Effector CD8-positive, alpha-beta T cell (primary cell): ENCODE results near the gene TOR1B.
"Not testable (repeated sequence)": the region's sequence is repeated elsewhere in the genome, so short reads cannot be mapped to it uniquely, and the experiment has no call there.

ENCODE experiments used
- DNase-seq: peaks from one replicate; lab custom pipeline; 2025; lab: John Stamatoyannopoulos, UW

TOR1B gene

DNA sequence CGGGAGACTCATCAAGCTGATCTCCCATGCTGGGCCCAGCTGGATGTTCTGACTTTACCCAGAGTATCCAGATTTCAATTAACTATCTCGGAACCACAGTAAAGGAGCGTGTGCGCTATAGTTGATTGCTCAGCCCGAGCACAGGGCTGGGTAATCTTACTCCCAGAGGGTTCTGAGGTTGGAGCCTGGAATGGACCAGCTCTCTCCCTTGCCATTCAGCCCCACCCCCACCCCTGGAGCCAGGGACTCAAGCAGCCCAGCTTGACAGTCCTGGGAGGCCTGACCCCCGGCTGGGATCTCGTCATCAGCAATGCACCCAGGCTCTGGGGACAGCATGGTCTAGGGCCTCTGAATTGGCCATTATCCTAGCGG lies 26.4 kb upstream of the TOR1B start:
- DNase-seq = no peak

DNA sequence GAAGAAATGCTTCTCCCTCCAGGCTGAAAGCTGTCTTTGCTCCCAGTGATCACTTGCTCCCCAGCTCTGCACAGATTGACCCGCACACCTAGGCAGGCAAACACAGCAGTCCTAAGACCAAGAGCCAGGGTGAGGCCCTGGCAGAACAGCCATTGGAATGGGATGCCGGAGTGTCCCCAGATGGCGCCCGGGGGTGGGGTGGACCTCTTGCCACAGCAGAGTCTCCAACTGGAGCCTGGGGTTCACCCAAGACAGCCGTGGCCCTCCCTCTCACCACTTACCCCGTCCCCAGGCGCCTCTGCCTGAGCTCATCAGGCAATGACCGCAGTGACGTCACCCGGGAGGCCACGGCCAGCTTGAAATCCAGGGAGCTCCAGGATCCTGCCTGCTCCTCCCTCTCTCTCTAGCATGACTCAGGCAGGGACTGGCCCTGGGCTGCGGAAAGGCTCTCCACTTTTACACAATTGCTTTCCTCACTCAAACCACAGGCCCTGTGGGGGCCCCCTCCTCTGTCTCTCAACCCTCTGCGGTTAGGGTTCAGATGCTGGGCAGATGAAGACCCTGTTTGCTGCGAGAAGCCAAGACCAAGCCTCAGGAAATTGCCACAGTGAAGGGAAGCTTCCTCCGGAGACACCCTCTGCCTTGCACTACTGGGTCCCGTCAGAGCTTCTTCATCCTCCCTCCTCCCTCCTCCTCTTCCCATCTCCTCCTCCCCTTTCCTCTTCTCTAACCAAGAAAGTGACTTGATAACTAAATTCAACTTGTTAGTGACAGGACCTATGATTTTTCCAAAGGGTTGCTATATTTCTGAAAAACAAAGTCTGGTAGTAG lies 25.8 kb upstream of the TOR1B start:
- no peak for DNase-seq

DNA sequence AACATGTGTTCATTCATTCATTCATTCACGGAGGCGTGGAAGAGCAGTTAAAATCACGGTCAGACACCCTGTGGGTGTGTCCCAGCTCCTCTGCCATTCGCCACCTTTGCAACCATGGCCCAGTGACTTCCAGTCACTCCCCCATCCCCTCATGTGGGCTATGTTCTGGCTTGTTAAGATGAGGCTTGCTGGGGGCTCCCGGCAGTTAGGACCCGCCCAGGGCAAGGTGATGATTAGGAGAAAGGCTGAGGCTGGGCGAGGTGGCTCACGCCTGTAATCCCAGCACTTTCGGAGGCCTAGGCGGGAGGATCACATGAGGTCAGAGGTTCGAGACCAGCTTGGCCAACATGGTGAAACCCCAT lies 25.2 kb upstream of the TOR1B start:
- no peak for DNase-seq

DNA sequence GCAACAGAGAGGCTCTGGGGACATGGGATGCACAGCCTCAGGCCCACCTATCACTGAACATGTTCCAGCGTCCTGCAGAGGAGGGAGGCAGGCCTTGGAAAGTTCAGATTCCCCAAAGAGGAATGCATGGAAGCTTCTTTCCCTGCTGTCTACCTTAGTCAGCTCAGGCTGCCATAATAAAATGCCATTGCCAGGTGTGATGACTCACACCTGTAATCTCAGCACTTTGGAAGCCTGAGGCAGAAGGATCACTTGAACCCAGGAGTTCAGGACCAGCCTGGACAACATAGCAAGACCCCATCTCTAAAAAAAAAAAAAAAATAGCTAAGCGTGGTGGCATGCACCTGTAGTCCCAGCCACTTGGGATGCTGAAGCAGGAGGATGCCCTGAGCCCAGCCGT lies 24.5 kb upstream of the TOR1B start:
- no peak for DNase-seq

DNA sequence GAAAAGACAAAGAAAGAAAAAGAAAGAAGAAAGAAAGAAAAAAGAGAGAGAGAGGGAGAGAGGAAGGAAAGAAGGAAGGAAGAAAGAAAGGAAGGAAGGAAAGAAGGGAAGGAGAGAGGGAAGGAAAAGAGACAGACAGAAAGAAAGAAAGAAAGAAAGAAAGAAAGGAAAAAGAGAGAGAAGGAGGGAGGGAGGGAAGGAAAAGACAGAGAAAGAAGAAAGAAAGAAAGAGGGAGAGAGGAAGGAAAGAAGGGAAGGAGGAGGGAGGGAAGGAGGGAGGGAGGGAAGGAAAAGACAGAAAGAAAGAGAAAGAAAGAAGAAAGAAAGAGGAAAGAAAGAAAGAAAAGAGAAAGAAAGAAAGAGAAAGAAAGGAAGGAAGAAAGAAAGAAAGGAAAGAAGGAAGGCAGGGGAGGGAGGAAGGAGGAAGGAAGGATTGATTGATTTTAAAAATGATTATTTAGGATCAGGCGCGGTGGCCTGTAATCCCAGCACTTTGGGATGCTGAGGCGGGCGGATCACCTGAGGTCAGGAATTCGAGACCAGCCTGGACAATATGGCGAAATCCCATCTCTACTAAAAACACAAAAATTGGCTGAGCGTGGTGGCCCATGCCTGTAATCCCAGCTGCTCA lies 23.3 kb upstream of the TOR1B start:
- no peak for DNase-seq

DNA sequence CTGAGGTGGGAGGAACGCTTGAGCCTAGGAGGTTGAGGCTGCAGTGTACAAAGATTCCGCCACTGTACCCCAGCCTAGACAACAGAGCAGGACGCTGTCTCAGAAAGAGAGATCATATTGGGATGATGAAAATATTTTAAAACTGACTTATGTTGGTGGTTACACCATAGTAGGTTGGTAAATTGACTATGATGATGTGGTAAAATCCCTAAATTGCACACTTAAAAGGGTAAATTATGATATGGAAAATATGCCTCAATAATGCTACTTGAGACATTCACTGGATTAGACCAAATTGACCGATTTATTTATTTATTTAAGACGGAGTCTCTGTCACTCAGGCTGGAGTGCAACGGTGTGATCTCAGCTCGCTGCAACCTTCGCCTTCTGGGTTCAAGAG lies 21.9 kb upstream of the TOR1B start:
- DNase-seq = no peak

DNA sequence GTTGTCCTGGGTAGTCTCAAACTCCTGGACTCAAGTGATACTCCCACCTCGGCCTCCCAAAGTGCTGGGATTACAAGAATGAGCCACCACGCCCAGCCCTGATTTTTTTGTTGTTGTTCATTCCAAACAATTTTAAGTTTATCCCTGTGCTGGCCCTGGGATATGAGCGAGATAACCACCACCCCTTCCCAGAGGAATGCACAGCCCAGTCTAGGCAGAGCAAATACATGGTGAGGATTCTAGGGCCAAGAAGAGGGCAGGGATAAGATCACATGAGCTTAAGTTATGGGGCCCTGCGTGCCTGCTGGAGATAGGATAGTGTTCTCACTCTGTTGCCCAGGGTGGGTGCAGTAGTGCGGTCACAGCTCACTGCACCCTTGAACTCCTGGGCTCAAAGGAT lies 21.0 kb upstream of the TOR1B start:
- no peak for DNase-seq

DNA sequence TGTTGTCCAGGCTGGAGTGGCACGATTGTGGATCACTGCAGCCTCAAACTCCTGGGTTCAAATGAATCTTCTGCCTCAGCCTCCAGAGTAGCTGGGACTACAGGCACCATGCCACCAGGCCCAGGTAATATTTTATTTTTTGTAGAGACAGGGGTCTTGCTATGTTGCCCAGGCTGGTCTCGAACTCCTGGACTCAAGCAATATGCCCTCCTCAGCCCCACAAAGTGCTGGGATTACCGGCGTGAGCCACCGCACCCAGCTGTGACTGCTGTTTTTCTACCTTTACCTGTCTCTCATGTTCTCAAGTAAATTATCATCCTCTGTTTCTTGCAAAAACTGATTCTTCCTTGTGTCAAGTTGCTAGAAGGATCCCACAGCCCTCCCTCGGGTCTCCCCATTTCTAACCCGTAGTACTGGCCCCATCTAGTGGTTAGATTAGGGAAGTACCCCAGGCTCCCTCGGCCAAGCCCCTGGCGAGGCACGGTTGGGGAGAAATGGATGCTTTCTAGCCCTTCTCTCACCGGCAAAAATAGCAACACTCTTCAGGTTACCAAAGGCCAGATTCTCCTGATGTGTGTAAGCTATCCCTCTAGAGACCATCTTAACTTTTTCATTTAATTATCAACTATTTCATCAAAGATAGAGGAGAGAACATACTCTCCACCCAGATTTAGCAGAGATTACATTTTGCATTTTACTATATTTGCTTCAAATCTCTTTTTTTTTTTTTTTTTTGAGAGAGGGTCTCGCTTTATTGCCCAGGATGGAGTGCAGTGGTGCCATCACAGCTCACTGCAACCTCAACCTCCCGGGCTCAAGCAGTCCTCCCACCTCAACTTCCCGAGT lies 19.2 kb upstream of the TOR1B start:
- peak; percentile 58 for DNase-seq

DNA sequence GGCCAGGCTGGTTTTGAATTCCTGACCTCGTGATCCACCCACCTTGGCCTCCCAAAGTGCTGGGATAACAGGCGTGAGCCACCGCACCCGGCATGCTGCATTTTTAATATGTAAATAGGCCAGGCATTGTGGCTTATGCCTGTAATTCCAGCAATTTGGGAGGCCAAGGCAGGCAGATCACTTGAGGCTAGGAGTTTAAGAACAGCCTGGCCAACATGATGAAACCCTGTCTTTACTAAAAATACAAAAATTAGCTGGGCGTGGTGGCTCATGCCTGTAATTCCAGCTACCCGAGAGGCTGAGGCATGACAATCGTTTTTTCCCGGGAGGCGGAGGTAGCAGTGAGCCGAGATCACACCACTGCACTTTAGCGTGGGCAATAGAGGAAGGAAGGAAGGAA lies 18.0 kb upstream of the TOR1B start:
- DNase-seq = not testable (repeated sequence)

DNA sequence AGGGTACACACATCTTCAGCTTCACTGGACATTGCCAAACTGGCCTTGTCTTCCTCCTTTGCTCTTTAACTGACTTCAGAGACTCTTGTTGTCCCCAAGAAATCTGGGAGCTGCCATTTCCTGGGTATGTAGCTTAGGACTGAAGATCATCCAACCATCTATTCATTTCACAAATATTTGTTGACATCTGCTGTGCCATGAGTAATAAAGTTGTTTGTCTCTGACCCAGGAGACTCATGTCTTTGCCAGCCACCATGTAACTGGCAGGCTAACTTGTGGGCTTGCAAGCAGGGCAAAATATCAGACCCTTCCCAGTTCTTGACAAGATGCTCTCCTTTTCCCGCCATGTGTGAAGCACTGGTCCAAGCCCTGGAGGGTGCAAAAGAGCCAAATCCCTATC lies 17.1 kb upstream of the TOR1B start:
- no peak for DNase-seq

DNA sequence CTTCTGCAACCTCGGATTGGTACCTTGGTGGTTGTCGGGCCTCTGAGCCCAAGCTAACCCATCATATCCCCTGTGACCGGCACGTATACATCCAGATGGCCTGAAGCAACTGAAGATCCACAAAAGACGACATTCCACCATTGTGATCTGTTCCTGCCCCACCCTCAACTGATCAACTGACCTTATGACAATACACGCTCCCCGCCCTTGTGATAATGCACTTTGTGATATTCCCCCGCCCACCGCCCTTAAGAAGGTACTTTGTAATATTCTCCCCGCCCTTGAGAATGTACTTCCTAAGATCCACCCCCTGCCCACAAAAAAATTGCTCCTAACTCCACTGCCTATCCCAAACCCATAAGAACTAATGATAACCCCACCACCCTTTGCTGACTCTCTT lies 16.5 kb upstream of the TOR1B start:
- DNase-seq = no peak

DNA sequence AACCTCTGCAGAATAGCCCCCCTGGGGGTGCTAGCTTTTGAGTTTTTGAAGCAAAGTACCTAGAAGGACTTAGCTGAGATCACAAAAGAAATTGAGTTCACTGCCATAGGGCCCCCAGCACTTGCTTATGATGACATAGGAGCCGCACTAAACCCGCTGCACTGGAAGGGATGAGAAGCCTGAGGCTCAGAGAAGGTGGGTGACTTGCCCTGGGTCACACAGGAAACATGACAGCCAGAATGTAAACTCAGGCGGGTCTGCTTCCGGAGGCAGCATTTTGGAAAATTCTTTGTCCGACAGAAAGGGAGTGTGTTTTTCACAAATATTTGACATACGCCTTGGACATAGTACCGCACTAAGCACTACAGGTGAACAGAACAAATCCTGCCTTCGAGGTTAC lies 8.4 kb upstream of the TOR1B start:
- no peak for DNase-seq

DNA sequence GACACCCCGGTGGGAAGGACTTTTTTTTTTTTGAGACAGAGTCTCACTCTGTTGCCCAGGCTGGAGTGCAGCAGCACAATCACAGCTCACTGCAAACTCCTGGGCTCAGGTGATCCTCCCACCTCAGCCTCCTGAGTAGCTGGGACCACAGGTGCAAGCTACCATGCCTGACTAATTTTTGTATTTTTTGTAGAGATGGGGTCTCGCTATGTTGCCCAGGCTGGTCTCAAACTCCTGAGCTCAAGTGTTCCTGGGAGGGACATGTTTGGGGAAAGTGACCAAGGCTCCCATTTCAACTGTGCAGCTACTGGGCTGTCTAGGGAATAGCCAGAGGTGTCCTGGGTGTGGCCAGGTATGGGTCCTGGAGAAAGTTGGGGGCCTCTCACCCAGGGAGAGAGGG lies 7.0 kb upstream of the TOR1B start:
- DNase-seq = not testable (repeated sequence)

DNA sequence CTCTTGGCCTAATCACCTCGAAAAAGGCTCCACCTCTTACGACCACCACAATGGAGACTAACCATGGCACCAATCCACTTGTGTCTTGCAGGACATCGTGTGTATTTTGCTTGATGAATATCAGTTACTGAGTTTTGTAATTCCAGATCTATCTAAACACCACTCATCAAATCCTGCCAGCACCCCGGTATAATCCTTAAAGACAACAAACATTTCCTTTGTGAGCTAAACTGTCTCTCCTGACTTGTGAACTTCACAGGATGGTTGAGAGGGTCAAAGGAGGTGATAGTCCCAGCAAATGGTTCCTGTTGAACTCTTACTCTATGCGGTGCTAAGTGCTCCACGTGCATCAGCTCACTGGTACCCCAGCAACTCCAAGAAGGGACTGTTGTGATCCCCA lies 4.0 kb upstream of the TOR1B start:
- no peak for DNase-seq

DNA sequence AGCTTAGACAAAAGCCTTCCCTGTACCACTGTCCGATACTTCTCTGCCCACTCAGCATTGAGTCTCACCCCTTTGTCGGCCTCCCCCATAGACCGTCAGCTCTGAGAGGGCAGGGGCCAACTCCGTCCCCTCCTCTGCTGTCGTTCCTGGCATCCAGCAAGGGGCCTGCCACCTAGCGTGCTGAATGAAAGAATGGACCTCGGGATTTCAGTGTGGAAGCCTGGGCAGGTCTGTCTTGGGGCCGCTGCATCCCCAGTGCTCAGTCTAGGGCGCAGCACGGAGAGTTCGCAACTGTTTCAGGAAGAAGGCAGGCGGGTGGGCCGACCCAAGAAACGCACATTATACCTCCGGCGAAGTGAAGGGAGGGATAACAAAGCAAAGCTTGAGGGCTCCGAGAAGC lies 1.5 kb upstream of the TOR1B start:
- no peak for DNase-seq

DNA sequence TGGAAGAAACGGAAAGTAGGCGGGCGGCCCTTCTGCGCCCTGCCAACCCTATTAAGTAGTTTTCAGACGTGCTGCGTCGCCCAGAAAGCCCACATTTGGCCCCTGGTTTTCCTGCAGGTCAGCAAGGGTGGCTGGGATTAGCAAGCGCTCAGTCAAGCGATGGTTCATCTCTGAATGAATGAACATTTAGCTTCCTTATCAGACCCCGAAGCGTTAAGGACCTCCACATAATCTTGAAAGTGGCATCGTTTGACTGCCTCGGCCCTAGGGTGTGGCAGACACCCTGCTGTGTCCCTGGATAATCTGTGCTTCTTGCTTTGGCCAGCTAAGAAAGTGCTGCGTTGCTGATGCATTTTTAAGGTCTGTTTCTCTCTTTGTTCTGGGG lies 684 bp downstream of the TOR1B start:
- no peak for DNase-seq

DNA sequence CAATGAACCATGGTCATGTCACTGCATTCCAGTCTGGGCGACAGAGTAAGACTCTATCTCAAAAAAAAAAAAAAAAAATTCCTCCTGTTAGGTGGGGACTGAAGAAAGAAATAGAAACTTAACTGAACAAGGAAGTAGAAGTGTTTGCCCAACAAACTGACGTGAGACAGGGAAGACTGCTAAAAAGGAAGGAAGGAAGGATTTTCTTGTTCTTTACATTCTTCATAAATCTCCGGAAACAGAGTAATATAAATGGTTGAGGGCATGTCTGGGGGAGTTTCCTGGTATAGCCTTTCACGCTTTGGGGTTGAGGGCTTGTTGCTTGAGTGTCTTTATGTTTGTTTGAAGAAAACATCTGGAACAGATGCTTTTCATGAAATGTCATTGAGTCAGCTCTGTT lies 3.1 kb downstream of the TOR1B start:
- DNase-seq = no peak

DNA sequence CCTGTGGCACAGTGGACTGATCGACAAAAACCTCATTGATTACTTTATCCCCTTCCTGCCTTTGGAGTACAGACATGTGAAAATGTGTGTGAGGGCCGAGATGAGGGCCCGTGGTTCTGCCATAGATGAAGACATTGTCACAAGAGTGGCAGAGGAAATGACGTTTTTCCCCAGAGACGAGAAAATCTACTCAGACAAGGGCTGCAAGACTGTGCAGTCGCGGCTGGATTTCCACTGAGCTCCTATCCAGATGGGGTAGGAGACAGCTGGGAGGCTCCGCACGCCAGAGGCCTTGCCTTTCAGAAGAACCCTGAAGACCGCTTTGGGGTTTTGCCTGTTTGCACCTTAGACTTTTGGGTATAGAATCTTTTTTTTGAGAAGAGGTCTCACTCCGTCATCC lies 6.4 kb downstream of the TOR1B start:
- DNase-seq = no peak

DNA sequence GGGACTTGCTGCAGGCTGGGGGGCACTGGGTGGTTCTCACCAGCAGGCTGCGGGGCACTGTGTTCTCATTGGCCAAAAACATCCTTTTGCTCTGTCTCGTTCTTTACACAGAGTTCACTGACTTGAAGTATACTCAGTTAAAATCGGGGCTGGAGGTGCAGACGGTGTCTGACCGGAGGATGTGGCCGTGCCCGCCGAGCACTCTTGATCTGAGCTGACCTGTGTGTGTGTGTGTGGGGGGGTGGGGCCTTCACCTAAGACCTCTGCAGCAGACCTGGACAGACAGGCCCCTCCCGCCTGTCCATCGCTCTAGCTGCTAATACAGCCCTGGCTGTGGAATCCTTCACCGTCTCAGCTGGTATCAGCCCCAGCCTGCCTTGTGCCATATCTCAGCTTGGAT lies 7.1 kb downstream of the TOR1B start:
- DNase-seq = no peak

DNA sequence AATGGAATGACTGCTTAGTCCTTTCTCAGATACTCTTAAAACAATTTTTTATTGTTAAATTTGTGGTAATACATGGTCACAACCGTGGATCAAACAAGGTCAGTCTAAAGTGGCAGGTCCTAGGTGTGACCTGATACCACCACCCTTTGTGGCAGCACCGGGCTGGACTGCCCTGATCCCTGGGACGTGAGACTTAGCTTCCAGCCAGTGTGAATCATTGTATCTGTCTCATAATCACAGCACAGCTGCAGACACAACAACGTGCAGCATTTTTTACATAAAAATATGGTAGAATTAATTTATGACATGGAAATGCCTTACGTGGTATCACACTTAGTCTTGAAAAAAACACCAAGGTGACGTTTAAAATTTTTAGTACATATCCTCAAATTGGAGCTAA lies 7.8 kb downstream of the TOR1B start:
- no peak for DNase-seq

DNA sequence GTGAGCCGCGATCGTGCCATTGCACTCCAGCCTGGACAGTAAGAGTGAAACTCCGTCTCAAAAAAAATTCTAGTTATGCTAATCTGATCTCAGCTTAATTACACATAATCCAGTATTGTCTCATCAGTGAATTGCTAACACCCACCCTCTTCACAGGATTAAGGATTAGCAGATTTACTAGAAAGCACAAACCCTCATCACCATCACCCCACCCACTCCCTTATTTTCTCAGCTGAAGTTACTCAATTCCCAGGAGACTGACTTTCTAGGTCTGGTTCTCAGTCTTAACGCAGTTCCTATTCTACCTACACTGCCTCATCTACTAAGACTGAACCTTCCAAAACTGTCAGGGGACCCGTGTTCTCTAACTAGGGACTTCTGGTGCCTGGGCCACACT lies 9.0 kb downstream of the TOR1B start:
- no peak for DNase-seq

DNA sequence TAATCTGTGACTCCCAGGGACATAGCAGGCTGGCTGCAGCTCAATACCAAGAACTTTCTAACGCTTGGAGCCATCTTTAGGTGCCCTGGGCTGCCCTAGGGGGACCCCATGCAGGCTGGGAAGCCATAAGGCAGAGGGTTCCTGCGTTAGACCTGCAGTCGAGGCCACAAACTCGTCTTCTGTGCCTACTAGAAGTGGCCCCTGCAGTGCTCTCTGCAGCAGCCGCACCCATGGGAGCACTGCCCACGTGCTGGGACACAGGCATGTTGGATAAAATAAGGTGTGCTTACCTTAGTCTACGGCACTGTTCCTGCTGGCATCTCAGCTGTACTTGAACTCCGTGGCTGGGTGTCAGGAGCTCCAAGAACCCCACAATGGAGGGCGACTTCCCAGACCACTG lies 9.4 kb downstream of the TOR1B start:
- DNase-seq = no peak

DNA sequence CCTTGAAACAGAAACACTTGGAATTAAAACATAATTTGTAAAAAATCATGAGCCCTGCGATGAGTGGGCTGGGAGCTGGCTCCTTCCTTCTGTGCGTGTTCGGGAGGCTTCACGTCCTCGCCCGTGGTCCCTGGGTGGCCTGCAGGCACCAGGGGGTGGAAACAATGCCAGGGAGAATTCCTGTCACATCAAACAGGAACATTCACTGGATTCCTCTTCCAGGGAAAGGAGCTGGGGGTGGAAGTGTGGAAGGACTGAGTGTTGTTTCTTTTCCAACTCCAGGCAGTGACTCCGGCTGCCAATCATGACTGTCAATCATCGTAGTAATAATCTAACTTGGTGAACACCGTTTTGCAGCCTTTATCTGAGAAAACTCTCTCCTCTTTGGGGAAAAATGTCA lies 10.7 kb downstream of the TOR1B start:
- DNase-seq = no peak
